Keratinocyte (primary cell): Measurements from ENCODE around the gene SLC7A5. TPM values are rescaled to one million over a fixed set of nuclear protein-coding genes. Genes with fewer than 3 reads are reported as not detected.

Experiments
- DNase-seq: peaks from one replicate; pipeline ENCODE4 v3.0.0-alpha.2; 2011; ENCODE audit warnings: low read depth, missing footprints, low spot score
- FAIRE-seq: peaks from 2 replicates; lab custom pipeline; 2011; peaks lifted over from hg19 to GRCh38; lab: Jason Lieb, UNC
- H2AFZ ChIP-seq: 2 replicates; pipeline ENCODE4 v1.6.0; 2012; ENCODE audit warnings: low read length, control low read depth, inconsistent platforms; ENCODE audit not compliant: control insufficient read depth
- H3K27ac ChIP-seq: 2 replicates; pipeline ENCODE4 v1.5.1; 2011; ENCODE audit warnings: low read length; ENCODE audit not compliant: control insufficient read depth, insufficient read depth
- H3K27me3 ChIP-seq: 3 replicates; pipeline ENCODE4 v1.6.0; 2011; ENCODE audit warnings: low read length; ENCODE audit not compliant: control insufficient read depth, insufficient read depth; ENCODE audit errors: extremely low read depth
- H3K36me3 ChIP-seq, 2 experiments: 2 replicates in 1 of 2; 3 replicates in 1 of 2; pipeline ENCODE4 v1.5.1; 2011; ENCODE audit warnings: low read length in 2 of 2, mild to moderate bottlenecking in 1 of 2; ENCODE audit not compliant: control insufficient read depth in 2 of 2, insufficient read depth in 2 of 2; ENCODE audit errors: extremely low read depth in 1 of 2
- H3K4me1 ChIP-seq: 3 replicates; pipeline ENCODE4 v1.5.1; 2011; ENCODE audit warnings: low read length; ENCODE audit not compliant: control insufficient read depth, insufficient read depth; ENCODE audit errors: extremely low read depth
- H3K4me2 ChIP-seq: 3 replicates; pipeline ENCODE4 v1.6.0; 2011; ENCODE audit warnings: low read depth, low read length; ENCODE audit not compliant: control insufficient read depth, insufficient read depth; ENCODE audit errors: extremely low read depth
- H3K4me3 ChIP-seq, 3 experiments: fragments of 200-600 bp in 1 of 3; sonication (generic) in 1 of 3; 2 replicates in 2 of 3; 3 replicates in 1 of 3; pipeline ENCODE4 v1.5.1; 2011 to 2016; ENCODE audit warnings: low read length in 3 of 3, mild to moderate bottlenecking in 3 of 3, control low read depth in 2 of 3, inconsistent platforms in 1 of 3, low read depth in 1 of 3, mixed read lengths in 1 of 3, mixed run types in 1 of 3, moderate library complexity in 1 of 3; ENCODE audit not compliant: control insufficient read depth in 2 of 3, insufficient read depth in 2 of 3; ENCODE audit errors: extremely low read depth in 1 of 3
- H3K79me2 ChIP-seq: 2 replicates; pipeline ENCODE4 v1.6.0; 2012; ENCODE audit warnings: low read length; ENCODE audit not compliant: control insufficient read depth, insufficient read depth
- H3K9ac ChIP-seq: 3 replicates; pipeline ENCODE4 v1.6.0; 2011; ENCODE audit warnings: low read length; ENCODE audit not compliant: control insufficient read depth, insufficient read depth; ENCODE audit errors: extremely low read depth
- H3K9me1 ChIP-seq: 3 replicates; pipeline ENCODE4 v1.6.0; 2011; ENCODE audit warnings: low read length; ENCODE audit not compliant: control insufficient read depth, insufficient read depth; ENCODE audit errors: extremely low read depth
- H3K9me3 ChIP-seq: 2 replicates; pipeline ENCODE4 v1.5.1; 2012; ENCODE audit warnings: low read depth, low read length; ENCODE audit not compliant: control insufficient read depth
- H4K20me1 ChIP-seq: 3 replicates; pipeline ENCODE4 v1.6.0; 2011; ENCODE audit warnings: low read length; ENCODE audit not compliant: control insufficient read depth, insufficient read depth; ENCODE audit errors: extremely low read depth
- EZH2 ChIP-seq: IDR thresholded peaks from one replicate; pipeline ENCODE4 v1.6.1; 2012; ENCODE audit warnings: inconsistent platforms, mild to moderate bottlenecking, low read length, moderate library complexity
- dilution Hi-C: fragments of 300-500 bp; cut with MboI; formaldehyde crosslinking; loops from one replicate; pipeline ENCODE4 v1.7.0; 2020; ENCODE audit warnings: low sequenced_read_pairs; ENCODE audit not compliant: extremely low pct_ligation_motif_present
- polyA plus RNA-seq, 5 experiments: library from polyadenylated mRNA; depleted of rRNA in 3 of 5; stranded (reverse) in 3 of 5; stranded (forward) in 1 of 5; unstranded in 1 of 5; fragments of >200 nt; gene quantifications; 1 replicate in 1 of 5; 2 replicates in 3 of 5; 3 replicates in 1 of 5; pipeline versions ENCODE4 v1.2.1 to v1.2.3, GENCODE V29; 2011 to 2012; ENCODE audit warnings: missing spikeins in 2 of 5, low read depth in 1 of 5, low replicate concordance in 1 of 5
- TF ChIP-seq, protein P1 (sequence below), 3 experiments: IDR thresholded peaks in 1 of 3; conservative IDR thresholded peaks in 1 of 3; optimal IDR thresholded peaks in 1 of 3; 2 replicates in 2 of 3; 3 replicates in 1 of 3; pipeline versions ENCODE3 to v1.5.1; 2011; ENCODE audit warnings: low read length in 3 of 3, mild to moderate bottlenecking in 3 of 3, moderate library complexity in 2 of 3, control low read depth in 1 of 3, inconsistent platforms in 1 of 3; ENCODE audit not compliant: insufficient read depth in 2 of 3; ENCODE audit errors: extremely low read depth in 1 of 3

Gene SLC7A5
- polyA plus RNA-seq, 1 donor (not counting 4 experiments of a cell fraction or from before 2014, with no cell fraction given), result 114 TPM

- H3K9me1 ChIP-seq, result no peaks in the 10 kb centered on the region
- no peak overlapping the region for H3K9ac ChIP-seq
- dilution Hi-C loops, result no loop called here
- TF ChIP-seq, protein P1, sequence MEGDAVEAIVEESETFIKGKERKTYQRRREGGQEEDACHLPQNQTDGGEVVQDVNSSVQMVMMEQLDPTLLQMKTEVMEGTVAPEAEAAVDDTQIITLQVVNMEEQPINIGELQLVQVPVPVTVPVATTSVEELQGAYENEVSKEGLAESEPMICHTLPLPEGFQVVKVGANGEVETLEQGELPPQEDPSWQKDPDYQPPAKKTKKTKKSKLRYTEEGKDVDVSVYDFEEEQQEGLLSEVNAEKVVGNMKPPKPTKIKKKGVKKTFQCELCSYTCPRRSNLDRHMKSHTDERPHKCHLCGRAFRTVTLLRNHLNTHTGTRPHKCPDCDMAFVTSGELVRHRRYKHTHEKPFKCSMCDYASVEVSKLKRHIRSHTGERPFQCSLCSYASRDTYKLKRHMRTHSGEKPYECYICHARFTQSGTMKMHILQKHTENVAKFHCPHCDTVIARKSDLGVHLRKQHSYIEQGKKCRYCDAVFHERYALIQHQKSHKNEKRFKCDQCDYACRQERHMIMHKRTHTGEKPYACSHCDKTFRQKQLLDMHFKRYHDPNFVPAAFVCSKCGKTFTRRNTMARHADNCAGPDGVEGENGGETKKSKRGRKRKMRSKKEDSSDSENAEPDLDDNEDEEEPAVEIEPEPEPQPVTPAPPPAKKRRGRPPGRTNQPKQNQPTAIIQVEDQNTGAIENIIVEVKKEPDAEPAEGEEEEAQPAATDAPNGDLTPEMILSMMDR (optimal IDR thresholded peaks at IDR 0.05 in 1 of 3, IDR thresholded peaks at IDR 0.05 in 1 of 3, conservative IDR thresholded peaks at IDR 0.05 in 1 of 3; ENCODE audit: extremely low read depth in 1 of 3, insufficient read depth in 2 of 3, low read length in 3 of 3), result no peak
- TF ChIP-seq EZH2, result no peak
- no peak overlapping the region for H3K4me3 ChIP-seq
- H3K4me2 ChIP-seq, result no peak overlapping the region
- DNase-seq (no peak), FAIRE-seq (no peak)
- peaks cover 22% of the 10 kb centered on the region for H3K9me3 ChIP-seq
- H2AFZ ChIP-seq, result no peak overlapping the region
- no peaks in the 10 kb centered on the region for H3K27me3 ChIP-seq
- H3K79me2 ChIP-seq, result no peaks in the 10 kb centered on the region
- no peak overlapping the region for H3K27ac ChIP-seq
- no peaks in the 10 kb centered on the region for H4K20me1 ChIP-seq
- H3K36me3 ChIP-seq, result no peaks in the 10 kb centered on the region
- peaks cover 23% of the 10 kb centered on the region for H3K4me1 ChIP-seq
Observed at GRCh38 chr16:87819282-87819681, 50.0 kb downstream of the SLC7A5 start.

GRCh38 chr16:87818533-87819161 is 50.7 kb downstream of the SLC7A5 start:
- no peaks in the 10 kb centered on the region for H3K27me3 ChIP-seq
- no peak for FAIRE-seq
- no peak overlapping the region for H3K27ac ChIP-seq
- H3K4me2 ChIP-seq, result no peak overlapping the region
- no peaks in the 10 kb centered on the region for H3K36me3 ChIP-seq
- H3K9ac ChIP-seq, result no peak overlapping the region
- H3K9me3 ChIP-seq, result peaks cover 22% of the 10 kb centered on the region
- H3K4me1 ChIP-seq, result peaks cover 16% of the 10 kb centered on the region
- TF ChIP-seq, protein P1 (optimal IDR thresholded peaks at IDR 0.05 in 1 of 3, IDR thresholded peaks at IDR 0.05 in 1 of 3, conservative IDR thresholded peaks at IDR 0.05 in 1 of 3; ENCODE audit: extremely low read depth in 1 of 3, insufficient read depth in 2 of 3, low read length in 3 of 3), result no peak
- no peak for TF ChIP-seq EZH2
- DNase-seq, result no peak
- H3K4me3 ChIP-seq, result no peak overlapping the region
- no peaks in the 10 kb centered on the region for H3K79me2 ChIP-seq
- dilution Hi-C loops, result no loop called here
- H3K9me1 ChIP-seq, result no peaks in the 10 kb centered on the region
- H2AFZ ChIP-seq, result no peak overlapping the region
- H4K20me1 ChIP-seq, result no peaks in the 10 kb centered on the region
